Measurements from ENCODE around the gene ATP6V0A1.

The ATP6V0A1 gene

GRCh38 chr17:42494673-42495072 lies 36.0 kb downstream of the ATP6V0A1 start:
- DNase-seq (ENCODE audit: extremely low spot score) = no peak
- no peak for TF ChIP-seq ZNF384 (IDR thresholded peaks at IDR 0.05)
- TF ChIP-seq LEF1 (IDR thresholded peaks at IDR 0.05; ENCODE audit: borderline replicate concordance) = no peak
- TF ChIP-seq ELF4 (IDR thresholded peaks at IDR 0.05) = peak; percentile 31; the same call in 1 of the 2 replicates
- no peak for TF ChIP-seq FOXM1 (IDR thresholded peaks at IDR 0.05; ENCODE audit: borderline replicate concordance)
- POLR2A ChIA-PET = no interaction called here
- CTCF ChIA-PET = interaction anchor here (0.8 kb wide), 1 partner anchor 33 kb away, joined by 5 read pairs; no protein-coding TSS in a partner anchor

DNA sequence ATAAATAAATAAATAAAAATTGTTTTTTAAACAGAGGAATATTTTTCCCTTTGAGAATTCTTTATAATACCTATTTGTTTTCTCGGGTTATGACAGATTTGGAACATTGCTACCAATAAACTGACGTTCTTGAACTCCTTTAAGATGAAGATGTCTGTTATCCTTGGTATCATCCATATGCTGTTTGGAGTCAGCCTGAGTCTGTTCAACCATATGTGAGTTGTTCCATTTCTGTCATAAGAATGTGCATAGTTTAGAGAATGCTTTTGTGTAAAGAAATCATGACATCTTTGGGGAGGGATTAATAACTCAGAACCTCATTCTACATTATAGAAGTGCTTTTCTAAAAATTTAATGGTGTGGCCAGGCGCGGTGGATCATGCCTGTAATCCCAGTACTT lies 40.1 kb downstream of the ATP6V0A1 start:
- DNase-seq (ENCODE audit: extremely low spot score) = no peak
- TF ChIP-seq ZNF384 (IDR thresholded peaks at IDR 0.05) (no peak), NFRKB (IDR thresholded peaks at IDR 0.05) (no peak), SP1 (IDR thresholded peaks at IDR 0.05) (no peak), SUZ12 (IDR thresholded peaks at IDR 0.05) (no peak), L3MBTL2 (conservative IDR thresholded peaks at IDR 0.05) (no peak), ARNT (IDR thresholded peaks at IDR 0.05) (no peak), LEF1 (IDR thresholded peaks at IDR 0.05; ENCODE audit: borderline replicate concordance) (no peak), HDGF (IDR thresholded peaks at IDR 0.05; ENCODE audit: borderline replicate concordance) (no peak), BHLHE40 (IDR thresholded peaks at IDR 0.05; ENCODE audit: borderline replicate concordance) (no peak), ELF4 (IDR thresholded peaks at IDR 0.05) (no peak), TARDBP (IDR thresholded peaks at IDR 0.05) (no peak), FOXM1 (IDR thresholded peaks at IDR 0.05; ENCODE audit: borderline replicate concordance) (no peak), CTBP1 (IDR thresholded peaks at IDR 0.05; ENCODE audit: borderline replicate concordance) (no peak), FOXA1 (IDR thresholded peaks at IDR 0.05) (no peak), FOXK2 (IDR thresholded peaks at IDR 0.05) (no peak)
- TF ChIP-seq, protein P1, sequence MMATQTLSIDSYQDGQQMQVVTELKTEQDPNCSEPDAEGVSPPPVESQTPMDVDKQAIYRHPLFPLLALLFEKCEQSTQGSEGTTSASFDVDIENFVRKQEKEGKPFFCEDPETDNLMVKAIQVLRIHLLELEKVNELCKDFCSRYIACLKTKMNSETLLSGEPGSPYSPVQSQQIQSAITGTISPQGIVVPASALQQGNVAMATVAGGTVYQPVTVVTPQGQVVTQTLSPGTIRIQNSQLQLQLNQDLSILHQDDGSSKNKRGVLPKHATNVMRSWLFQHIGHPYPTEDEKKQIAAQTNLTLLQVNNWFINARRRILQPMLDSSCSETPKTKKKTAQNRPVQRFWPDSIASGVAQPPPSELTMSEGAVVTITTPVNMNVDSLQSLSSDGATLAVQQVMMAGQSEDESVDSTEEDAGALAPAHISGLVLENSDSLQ (IDR thresholded peaks at IDR 0.05) = no peak
- ChIA-PET POLR2A (no interaction called here), CTCF (no interaction called here)

DNA sequence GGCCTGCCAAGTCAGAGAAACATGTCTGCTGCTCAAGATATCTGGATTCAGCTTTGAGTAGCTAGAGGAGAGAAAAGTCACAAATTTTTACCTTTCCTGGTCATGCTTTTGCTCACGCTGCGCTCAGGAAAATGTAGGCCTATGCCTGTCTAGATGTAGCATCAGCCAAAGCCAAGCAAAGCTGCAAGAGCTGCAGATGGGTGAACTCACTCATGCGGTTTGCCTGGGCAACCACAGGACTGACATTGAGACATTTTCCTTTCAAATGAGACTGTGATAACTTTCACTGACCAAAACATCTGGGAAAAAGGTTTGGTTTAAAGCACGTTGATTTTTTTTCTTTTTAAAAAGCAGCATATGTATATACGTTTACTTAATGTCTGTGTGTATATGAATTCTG lies 43.4 kb downstream of the ATP6V0A1 start:
- no peak for DNase-seq (ENCODE audit: extremely low spot score)
- ChIA-PET POLR2A (no interaction called here), CTCF (interaction anchor here (0.5 kb wide), 1 partner anchor 31 kb away, joined by 3 read pairs; no protein-coding TSS in a partner anchor)
- TF ChIP-seq TARDBP (IDR thresholded peaks at IDR 0.05) (no peak), CTBP1 (IDR thresholded peaks at IDR 0.05; ENCODE audit: borderline replicate concordance) (no peak), FOXA1 (IDR thresholded peaks at IDR 0.05) (no peak), L3MBTL2 (conservative IDR thresholded peaks at IDR 0.05) (no peak), LEF1 (IDR thresholded peaks at IDR 0.05; ENCODE audit: borderline replicate concordance) (no peak), ELF4 (IDR thresholded peaks at IDR 0.05) (no peak), SP1 (IDR thresholded peaks at IDR 0.05) (no peak), NFRKB (IDR thresholded peaks at IDR 0.05) (no peak)

- POLR2A ChIA-PET = no interaction called here
- no peak for TF ChIP-seq SUZ12 (IDR thresholded peaks at IDR 0.05)
- no peak for TF ChIP-seq ARNT (IDR thresholded peaks at IDR 0.05)
- TF ChIP-seq HDGF (IDR thresholded peaks at IDR 0.05; ENCODE audit: borderline replicate concordance) = no peak
- CTCF ChIA-PET = no interaction called here
- DNase-seq (ENCODE audit: extremely low spot score) = no peak
These were observed 44.2 kb downstream of the ATP6V0A1 start for GRCh38 chr17:42502926-42503325.

- no peak for TF ChIP-seq FOXM1 (IDR thresholded peaks at IDR 0.05; ENCODE audit: borderline replicate concordance)
- TF ChIP-seq FOXK2 (IDR thresholded peaks at IDR 0.05) = no peak
- no peak for TF ChIP-seq FOXA1 (IDR thresholded peaks at IDR 0.05)
- TF ChIP-seq BHLHE40 (IDR thresholded peaks at IDR 0.05; ENCODE audit: borderline replicate concordance) = no peak
- no peak for TF ChIP-seq L3MBTL2 (conservative IDR thresholded peaks at IDR 0.05)
- TF ChIP-seq, protein P1 (IDR thresholded peaks at IDR 0.05) = no peak
- TF ChIP-seq SUZ12 (IDR thresholded peaks at IDR 0.05) = no peak
- TF ChIP-seq HDGF (IDR thresholded peaks at IDR 0.05; ENCODE audit: borderline replicate concordance) = no peak
- no peak for TF ChIP-seq ELF4 (IDR thresholded peaks at IDR 0.05)
- no peak for TF ChIP-seq ZNF384 (IDR thresholded peaks at IDR 0.05)
- no peak for TF ChIP-seq TARDBP (IDR thresholded peaks at IDR 0.05)
- ChIA-PET POLR2A (interaction anchor here (1.1 kb wide), 1 partner anchor 25 kb away, joined by 3 read pairs; no protein-coding TSS in a partner anchor), CTCF (interaction anchor here (0.6 to 2.4 kb wide), 2 partner anchors 10 to 25 kb away, joined by 3 to 12 read pairs; no protein-coding TSS in a partner anchor)
- no peak for DNase-seq (ENCODE audit: extremely low spot score)
These were observed 49.0 kb downstream of the ATP6V0A1 start for GRCh38 chr17:42507671-42508070.

DNA sequence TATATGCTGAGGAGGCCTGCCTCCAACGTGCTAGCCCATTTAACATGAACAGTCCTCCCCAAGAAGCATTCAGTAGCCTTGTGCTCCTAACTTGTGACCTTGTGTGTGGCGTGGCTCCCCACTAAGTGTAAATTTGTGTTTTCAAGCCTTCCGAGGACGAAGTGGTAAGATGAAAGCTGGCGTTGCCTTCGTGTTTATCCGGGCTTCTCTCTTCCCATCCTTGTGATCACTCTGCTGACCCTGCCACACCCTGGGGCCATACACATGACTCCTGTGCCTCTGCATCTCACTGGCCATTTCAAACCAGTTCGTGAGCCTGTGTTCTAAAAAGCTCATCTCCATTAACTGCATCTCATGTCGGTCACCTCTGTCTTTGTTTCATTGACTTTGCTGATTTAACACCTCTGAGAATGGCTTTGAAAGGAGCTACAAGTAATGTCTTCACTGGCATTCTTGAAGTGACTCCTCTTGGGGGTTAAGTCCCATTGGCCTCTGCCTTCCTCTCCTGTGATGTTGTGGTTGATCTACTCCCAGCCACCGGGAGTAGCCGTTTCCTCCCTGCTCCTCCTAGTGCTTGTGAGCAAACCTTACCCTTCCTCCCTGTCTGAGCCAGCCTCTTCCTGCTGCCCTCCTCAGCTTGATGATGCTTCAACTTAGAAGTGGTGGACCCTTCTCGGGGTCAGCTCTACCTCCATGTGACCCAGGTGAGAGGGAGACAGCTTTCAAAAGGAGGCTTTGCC lies 49.9 kb downstream of the ATP6V0A1 start:
- ChIA-PET POLR2A (no interaction called here), CTCF (interaction anchor here (2.4 kb wide), 1 partner anchor 9 kb away, joined by 12 read pairs; no protein-coding TSS in a partner anchor)
- no peak for TF ChIP-seq BHLHE40 (IDR thresholded peaks at IDR 0.05; ENCODE audit: borderline replicate concordance)
- TF ChIP-seq HDGF (IDR thresholded peaks at IDR 0.05; ENCODE audit: borderline replicate concordance) = no peak
- TF ChIP-seq NFRKB (IDR thresholded peaks at IDR 0.05) = no peak
- no peak for TF ChIP-seq SUZ12 (IDR thresholded peaks at IDR 0.05)
- no peak for TF ChIP-seq CTBP1 (IDR thresholded peaks at IDR 0.05; ENCODE audit: borderline replicate concordance)
- no peak for TF ChIP-seq ELF4 (IDR thresholded peaks at IDR 0.05)
- no peak for TF ChIP-seq LEF1 (IDR thresholded peaks at IDR 0.05; ENCODE audit: borderline replicate concordance)
- TF ChIP-seq TARDBP (IDR thresholded peaks at IDR 0.05) = no peak
- TF ChIP-seq FOXM1 (IDR thresholded peaks at IDR 0.05; ENCODE audit: borderline replicate concordance) = no peak
- no peak for TF ChIP-seq FOXK2 (IDR thresholded peaks at IDR 0.05)
- TF ChIP-seq, protein P1 (IDR thresholded peaks at IDR 0.05) = no peak
- TF ChIP-seq FOXA1 (IDR thresholded peaks at IDR 0.05) = no peak
- TF ChIP-seq ZNF384 (IDR thresholded peaks at IDR 0.05) = no peak
- TF ChIP-seq L3MBTL2 (conservative IDR thresholded peaks at IDR 0.05) = no peak
- no peak for DNase-seq (ENCODE audit: extremely low spot score)

Data from HEK293T (cell line).